LNCaP clone FGC (cell line): ENCODE measurements around the gene SLC34A1.
"Not testable (repeated sequence)": the region's sequence is repeated elsewhere in the genome, so short reads cannot be mapped to it uniquely, and the experiment has no call there.

Source experiments
- DNase-seq: peaks from one replicate; pipeline ENCODE4 v3.0.0-alpha.2; 2011; ENCODE audit warnings: low read depth
- H3K4me3 ChIP-seq: 2 replicates; pipeline ENCODE4 v1.5.1; 2011; ENCODE audit warnings: mild to moderate bottlenecking, low read depth, low read length, control low read depth
- CTCF ChIP-seq: IDR thresholded peaks from 2 replicates; pipeline ENCODE4 v1.5.1; 2012; ENCODE audit warnings: mild to moderate bottlenecking; ENCODE audit not compliant: control insufficient read depth, insufficient read depth; ENCODE audit errors: extremely low read depth

SLC34A1 gene

GRCh38 chr5:177358370-177358819 is 25.8 kb upstream of the SLC34A1 start:
- no peak overlapping the region for H3K4me3 ChIP-seq
- DNase-seq = no peak
- TF ChIP-seq CTCF = no peak

GRCh38 chr5:177359451-177359851 is 24.8 kb upstream of the SLC34A1 start:
- H3K4me3 ChIP-seq = no peak overlapping the region
- DNase-seq = no peak
- no peak for TF ChIP-seq CTCF

GRCh38 chr5:177359860-177360259 is 24.4 kb upstream of the SLC34A1 start:
- TF ChIP-seq CTCF = no peak
- no peak overlapping the region for H3K4me3 ChIP-seq
- DNase-seq = no peak

GRCh38 chr5:177360740-177361139 is 23.5 kb upstream of the SLC34A1 start:
- H3K4me3 ChIP-seq, DNase-seq: not testable (repeated sequence)

GRCh38 chr5:177361418-177362291 is 22.6 kb upstream of the SLC34A1 start:
- TF ChIP-seq CTCF = no peak
- H3K4me3 ChIP-seq = no peak overlapping the region
- no peak for DNase-seq

GRCh38 chr5:177362292-177362609 is 22.0 kb upstream of the SLC34A1 start:
- DNase-seq = no peak
- no peak for TF ChIP-seq CTCF
- no peak overlapping the region for H3K4me3 ChIP-seq

GRCh38 chr5:177362610-177363507 is 21.4 kb upstream of the SLC34A1 start:
- H3K4me3 ChIP-seq = no peak overlapping the region
- no peak for TF ChIP-seq CTCF
- no peak for DNase-seq
